ENCODE data around the gene RAB11FIP4.
"Not testable (repeated sequence)": the region's sequence is repeated elsewhere in the genome, so short reads cannot be mapped to it uniquely, and the experiment has no call there.

The RAB11FIP4 gene, protein sequence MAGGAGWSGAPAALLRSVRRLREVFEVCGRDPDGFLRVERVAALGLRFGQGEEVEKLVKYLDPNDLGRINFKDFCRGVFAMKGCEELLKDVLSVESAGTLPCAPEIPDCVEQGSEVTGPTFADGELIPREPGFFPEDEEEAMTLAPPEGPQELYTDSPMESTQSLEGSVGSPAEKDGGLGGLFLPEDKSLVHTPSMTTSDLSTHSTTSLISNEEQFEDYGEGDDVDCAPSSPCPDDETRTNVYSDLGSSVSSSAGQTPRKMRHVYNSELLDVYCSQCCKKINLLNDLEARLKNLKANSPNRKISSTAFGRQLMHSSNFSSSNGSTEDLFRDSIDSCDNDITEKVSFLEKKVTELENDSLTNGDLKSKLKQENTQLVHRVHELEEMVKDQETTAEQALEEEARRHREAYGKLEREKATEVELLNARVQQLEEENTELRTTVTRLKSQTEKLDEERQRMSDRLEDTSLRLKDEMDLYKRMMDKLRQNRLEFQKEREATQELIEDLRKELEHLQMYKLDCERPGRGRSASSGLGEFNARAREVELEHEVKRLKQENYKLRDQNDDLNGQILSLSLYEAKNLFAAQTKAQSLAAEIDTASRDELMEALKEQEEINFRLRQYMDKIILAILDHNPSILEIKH

DNA sequence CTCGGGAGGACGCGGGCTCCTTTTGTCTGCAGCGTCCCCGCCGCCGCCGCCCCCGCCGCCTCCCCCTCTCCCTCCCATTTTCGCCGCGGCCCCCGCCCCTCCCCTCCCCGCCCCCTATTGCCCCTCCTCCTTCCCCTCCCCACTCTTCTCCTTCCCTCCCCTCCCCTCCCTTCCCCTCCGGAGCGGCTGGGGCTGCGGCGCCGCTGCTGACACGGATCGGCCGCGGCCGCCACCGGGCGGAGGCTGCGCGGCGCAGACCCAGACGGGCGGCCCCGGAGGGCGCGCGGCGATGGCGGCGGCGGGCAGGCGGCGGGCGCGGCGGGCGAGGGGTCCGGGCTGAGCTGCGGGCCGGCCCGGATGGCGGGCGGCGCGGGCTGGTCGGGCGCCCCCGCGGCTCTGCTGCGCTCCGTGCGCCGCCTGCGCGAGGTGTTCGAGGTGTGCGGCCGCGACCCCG is at the start of gene RAB11FIP4:
TSS of gene RAB11FIP4 (plus strand) at position 180 of the 454 bp plus-strand sequence. CDS start at position 358, 178 bp downstream.
- DNase-seq (ENCODE audit: low read depth in 2 of 2): peak in 1 of 2 experiments; percentile 12

DNA sequence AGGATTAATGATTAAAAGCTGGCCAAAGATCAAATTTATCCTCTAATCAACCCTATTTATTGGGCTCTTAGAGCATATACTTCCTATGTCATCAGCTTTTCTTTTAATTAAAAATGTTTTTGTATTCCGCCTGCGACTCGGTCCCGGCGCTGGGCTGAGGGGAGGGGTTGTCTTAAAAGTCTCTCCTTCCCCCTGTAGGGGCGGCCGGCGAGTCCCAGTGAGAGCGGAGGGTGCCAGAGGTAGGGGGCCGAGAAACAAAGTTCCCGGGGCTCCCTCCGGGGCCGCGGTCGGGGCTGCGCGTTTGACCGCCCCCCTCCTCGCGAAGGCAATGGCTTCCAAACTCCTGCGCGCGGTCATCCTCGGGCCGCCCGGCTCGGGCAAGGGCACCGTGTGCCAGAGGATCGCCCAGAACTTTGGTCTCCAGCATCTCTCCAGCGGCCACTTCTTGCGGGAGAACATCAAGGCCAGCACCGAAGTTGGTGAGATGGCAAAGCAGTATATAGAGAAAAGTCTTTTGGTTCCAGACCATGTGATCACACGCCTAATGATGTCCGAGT is 46.2 kb upstream of the RAB11FIP4 start:
- not testable (repeated sequence) for DNase-seq (ENCODE audit: low read depth in 2 of 2)

DNA sequence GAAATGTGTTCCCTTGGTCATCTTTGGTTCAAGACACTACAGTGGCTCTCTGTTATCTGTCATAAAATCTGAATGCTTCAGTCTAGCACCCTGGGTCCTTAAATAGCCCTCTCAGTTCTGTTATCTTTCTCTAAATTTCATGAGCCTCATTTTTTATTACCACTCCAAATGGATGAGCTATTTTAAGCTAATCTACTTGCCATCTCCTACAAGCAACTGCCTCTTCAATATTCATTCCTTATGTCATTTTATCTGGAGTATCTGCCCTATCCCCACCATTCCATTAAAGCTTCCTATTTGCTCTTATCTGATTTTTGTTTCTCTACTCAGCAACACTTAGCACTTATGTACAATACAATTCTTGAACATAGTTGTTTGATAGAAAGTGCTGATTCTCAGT is 42.0 kb upstream of the RAB11FIP4 start:
- DNase-seq (ENCODE audit: low read depth in 2 of 2): no peak

DNA sequence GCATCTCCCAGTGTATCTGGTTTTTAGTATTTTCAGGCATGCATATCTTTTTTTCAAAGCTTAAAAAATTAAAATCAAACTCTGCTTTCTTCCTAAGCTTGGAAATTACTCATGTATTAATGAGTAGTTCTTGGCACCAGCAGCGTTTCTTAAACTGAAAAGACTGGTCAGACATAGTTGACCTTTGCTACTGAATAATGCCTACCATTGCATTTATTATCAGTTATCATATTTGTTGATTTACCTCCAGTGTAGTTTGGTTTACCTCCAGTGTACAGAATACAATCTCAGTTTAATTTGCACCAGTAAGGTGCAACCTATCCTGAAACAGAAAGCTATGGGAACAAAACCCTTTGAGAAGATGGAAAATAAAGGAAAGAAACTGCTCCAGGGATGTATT is 35.5 kb upstream of the RAB11FIP4 start:
- DNase-seq (ENCODE audit: low read depth in 2 of 2): no peak

DNA sequence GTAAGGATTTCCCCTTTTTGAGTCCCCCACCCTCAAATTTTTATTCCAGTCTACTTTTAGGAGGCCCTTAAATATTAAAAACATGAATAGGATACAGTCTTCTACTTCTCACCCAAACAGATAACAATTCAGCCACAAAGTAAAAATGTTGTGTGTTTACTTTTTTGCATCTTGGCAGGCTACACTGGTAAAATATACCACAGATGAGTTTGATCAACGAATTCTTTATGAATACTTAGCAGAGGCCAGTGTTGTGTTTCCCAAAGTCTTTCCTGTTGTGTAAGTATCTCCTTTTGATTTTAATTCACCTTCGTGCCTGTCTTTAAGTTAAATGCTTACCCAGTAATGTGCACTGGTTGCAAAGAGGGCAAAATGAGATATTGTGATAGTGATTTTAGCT is 34.4 kb upstream of the RAB11FIP4 start:
- DNase-seq (ENCODE audit: low read depth in 2 of 2): no peak

DNA sequence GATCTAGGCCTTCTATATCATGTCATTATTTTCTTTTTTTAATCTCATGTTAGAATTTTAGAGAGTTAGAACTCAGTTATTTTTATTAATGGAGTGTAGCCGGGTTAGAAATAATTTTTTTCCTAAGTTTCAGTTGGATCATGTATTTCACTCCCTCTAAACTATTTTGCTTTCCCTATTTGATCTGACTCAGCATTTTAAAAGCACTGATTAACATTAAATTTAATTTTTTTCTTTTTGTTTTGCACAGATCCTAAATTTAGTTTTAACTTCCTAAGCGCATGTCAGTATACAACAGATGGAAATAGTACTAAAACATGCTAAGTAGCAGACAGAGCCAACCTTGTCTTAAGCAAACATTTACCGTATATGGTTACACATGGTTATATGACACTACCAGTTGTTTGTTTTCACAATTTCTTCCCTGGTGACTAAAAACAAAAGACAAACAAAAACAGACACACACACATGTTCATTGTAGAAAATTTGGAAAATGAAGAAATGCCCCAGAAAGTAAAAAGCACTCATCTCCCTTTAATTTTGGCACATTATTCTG is 33.6 kb upstream of the RAB11FIP4 start:
- DNase-seq (ENCODE audit: low read depth in 2 of 2): no peak

DNA sequence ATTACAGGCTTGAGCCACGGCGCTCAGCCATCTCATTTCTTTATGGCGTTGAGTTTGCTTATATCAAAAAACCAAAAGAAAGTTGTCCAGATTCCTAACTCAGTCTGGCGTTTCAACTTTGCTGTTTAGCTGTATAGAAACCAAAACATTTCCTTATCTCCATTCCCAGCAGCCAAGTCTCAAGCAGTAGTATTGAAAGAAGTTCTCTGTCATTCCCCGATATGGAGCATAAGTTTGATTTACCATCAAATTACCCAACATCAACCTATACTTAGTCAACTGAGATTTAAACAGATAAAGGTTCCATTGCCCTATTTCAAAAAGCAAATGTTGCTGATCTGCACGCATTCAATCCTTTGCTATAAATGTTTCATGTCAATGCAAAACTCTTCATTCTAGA is 27.5 kb upstream of the RAB11FIP4 start:
- no peak for DNase-seq (ENCODE audit: low read depth in 2 of 2)

DNA sequence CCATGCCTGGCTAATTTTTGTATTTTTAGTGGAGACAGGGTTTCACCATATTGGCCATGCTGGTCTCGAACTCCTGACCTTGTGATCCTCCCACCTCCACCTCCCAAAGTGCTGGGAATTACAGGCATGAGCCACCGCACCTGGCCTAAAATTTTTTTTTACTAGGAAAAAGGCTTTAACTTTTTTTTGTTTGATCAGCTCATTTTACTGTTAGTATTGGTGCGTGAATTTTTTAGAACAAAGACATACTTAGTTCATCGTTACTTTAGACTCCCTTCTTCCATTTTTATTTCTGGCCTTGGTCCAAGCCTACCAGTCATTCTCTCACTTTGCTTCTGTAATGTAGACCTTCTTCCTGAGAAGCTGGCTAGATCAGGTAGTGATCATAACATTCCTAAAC is 25.4 kb upstream of the RAB11FIP4 start:
- no peak for DNase-seq (ENCODE audit: low read depth in 2 of 2)

DNA sequence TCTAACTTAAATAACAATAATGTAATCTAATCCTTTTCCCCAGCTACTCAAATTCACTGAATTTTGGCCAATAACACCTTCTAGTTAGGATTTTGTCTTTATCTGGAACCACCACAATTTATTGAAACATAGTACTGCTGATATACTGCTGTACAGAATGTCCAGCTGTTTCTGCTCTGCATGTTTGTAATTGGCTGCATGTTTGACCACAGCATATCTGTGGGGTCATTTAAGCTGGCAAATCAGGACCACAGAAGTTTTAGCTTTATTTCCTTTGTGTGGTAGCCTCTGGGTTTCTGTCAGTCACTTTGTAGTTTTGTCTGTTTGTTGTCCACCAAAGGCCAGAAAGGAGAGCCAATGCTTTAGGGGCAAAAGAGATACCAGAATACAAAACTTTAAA is 22.2 kb upstream of the RAB11FIP4 start:
- DNase-seq (ENCODE audit: low read depth in 2 of 2): no peak

DNA sequence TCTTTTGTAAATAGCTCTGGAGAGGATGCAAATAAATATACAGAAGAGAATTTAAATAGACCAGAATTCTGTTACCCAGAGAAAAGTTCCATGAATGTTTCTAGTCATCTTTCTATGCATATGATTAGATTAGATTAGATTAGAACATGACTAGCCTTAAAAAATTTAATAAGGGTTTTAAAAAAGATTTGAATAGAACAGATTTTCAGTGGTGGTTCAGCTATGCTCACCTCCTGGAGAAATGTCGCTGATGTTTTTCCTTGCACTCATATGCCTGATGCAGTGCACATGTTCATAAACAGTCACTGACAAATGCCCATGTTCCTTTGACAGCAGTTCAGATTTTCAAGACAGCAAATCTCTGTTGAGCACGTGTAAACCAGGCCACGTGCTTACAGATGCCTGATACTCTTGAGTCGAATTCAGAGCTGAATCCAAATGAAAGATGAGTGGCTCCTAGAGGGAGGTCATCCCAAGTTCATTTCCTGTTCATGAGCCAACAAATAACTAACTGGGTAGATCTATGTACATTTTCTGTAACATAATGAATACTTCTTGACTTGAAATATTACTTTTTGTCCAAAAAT is 19.9 kb upstream of the RAB11FIP4 start:
- peak; percentile 10 to 25 for DNase-seq (ENCODE audit: low read depth in 2 of 2)

DNA sequence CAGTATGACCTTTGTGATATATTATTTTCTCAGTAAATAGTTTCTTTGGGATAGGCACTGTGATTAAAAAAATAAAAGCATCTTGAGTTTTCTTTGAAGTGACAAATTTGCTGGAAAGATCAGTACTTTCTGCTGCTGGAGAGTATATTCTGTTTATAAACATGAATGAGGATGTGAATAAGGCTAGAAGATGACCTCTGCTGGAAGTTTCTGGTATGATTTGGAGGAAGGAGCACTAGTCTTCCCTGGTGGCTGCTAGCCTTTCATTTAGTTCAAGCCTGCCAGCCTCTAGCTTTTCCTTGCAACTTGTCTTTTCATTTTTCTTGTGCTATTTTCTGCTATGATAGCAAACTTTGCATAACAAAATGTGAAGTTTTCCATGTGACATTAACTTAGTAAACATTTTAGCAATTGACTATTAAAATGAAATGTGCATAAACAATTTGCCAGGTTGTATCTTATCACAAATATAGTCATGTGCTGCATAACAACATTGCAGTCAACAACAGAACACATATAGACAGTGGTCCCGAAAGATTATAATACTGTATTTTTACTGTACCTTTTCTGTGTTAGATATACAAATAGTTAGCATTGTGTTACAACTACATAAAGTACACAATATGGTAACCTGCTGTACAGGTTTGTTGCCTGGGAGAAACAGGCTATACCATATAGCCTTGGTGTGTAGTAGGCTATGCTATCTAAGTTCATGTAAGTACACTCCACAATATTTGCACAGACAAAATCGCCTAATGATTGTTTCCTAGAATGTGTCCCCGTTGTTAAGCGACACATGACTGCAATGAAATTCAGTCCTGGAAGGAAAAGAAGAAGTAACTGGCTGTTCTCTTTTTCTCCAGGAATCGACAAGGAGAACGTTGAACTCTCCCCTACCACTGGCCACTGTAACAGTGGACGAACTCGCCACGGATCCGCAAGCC is 18.1 kb upstream of the RAB11FIP4 start:
- peak; percentile 27 to 34 for DNase-seq (ENCODE audit: low read depth in 2 of 2)

DNA sequence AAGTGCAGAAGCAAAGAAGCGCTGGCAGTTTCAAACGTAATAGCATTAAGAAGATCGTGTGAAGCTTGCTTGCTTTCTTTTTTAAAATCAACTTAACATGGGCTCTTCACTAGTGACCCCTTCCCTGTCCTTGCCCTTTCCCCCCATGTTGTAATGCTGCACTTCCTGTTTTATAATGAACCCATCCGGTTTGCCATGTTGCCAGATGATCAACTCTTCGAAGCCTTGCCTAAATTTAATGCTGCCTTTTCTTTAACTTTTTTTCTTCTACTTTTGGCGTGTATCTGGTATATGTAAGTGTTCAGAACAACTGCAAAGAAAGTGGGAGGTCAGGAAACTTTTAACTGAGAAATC is 17.4 kb upstream of the RAB11FIP4 start:
- DNase-seq (ENCODE audit: low read depth in 2 of 2): no peak

DNA sequence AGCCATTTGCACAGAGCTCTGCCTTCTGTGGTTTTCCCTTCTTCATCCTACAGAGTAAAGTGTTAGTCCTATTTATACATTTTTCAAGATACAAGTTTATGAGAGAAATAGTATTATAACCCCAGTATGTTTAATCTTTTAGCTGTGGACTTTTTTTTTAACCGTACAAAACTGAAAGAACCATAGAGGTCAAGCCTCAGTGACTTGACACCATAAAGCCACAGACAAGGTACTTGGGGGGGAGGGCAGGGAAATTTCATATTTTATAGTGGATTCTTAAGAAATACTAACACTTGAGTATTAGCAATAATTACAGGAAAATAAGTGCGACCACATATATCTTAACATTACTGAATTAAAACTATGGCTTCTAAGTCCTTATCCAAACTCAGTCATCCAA is 17.0 kb upstream of the RAB11FIP4 start:
- DNase-seq (ENCODE audit: low read depth in 2 of 2): no peak

DNA sequence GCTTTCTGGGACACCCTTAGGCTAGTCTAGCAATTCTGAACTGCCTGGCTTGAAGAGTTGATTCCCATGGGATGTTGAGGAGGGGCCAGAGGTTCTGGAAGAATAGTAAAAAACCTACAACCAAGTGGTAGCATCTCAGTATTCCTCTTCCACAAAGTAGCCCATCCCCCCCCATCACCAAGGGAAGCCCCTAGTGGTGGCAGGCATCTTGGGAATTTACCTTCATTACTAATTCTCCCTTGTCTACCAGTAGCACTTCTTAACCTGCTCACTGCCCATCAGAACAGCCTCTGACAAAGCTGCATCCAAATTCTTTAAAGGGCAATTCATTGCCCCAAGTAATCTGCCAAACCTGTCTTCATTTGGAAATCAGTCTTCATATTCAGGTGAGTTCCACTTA is 12.8 kb upstream of the RAB11FIP4 start:
- DNase-seq (ENCODE audit: low read depth in 2 of 2): no peak

DNA sequence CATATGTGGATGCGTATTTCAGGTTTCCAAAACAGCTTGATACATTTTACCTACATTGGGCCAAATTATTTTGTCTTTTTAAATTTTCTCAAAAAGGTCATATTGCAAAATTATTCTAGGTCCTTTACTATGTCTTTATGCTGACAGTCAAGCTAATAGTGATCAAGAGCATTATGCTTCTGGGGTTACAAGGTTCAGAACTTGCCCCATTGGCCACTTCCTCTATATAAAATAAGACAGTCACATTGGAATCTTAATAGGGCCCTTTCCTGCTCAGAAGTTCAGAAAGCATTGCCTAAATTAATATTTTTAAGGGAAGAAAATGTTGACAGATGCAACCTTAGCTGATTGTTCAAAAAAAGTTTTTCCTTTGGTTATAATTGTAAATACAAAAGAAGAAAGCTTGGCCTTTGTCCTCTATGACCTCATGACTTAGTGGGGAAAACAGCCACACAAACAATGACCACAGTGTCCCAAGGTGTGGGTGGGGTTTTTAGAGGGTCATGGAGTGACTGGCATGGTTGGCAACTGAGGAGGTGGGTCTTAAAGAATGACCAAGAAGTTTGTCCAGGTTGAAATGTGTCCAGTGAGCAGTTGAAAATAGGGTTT is 11.8 kb upstream of the RAB11FIP4 start:
- no peak for DNase-seq (ENCODE audit: low read depth in 2 of 2)

DNA sequence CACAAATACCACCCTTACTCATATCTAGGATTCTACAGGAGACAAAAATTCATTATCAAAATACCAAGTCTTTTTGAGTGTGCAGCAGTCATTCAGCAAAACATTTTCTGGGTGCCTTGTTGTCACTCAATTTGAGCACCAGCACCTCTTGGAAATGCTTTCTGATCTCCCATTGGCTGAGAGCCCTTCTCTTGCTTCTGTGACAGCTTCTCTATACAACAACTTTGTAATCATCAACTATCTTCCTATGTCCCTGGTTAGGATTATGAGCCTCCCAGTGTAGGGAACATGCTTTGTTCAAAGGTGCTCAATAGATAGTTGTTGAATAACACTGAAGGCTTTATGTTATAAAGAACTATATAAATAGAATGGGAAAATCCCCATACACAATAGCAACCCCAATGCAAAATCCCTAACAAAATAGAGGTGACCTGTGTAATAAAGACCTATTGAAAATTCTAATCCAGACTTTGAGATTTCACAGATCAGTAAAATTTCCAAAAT is 10.3 kb upstream of the RAB11FIP4 start:
- DNase-seq (ENCODE audit: low read depth in 2 of 2): no peak

DNA sequence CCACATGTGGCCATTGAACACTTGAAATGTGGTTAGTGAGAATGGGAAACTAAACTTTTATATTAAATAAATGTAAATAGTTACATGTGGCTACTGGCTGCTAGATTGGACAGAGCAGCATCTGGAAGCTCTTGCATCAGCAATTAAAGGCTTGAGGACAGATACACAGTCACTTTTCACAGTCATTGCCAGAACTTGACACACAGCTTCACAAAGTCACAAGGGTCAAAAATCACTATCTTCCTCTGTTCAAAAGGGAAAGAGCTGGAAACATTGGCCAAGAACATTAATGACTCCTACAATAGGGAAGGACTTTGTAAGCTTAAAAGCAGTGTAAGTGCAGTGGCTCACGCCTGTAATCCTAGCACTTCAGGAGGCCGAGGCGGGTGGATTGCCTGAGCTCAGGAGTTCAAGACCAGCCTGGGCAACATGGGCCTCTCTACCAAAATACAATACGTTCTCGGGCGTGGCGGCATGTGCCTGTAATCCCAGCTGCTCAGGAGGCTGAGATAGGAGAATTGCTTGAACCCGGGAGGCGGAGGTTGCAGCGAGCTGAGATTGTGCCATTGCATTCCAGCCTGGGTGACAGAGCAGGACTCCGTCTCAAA is 8.7 kb upstream of the RAB11FIP4 start:
- not testable (repeated sequence) for DNase-seq (ENCODE audit: low read depth in 2 of 2)

DNA sequence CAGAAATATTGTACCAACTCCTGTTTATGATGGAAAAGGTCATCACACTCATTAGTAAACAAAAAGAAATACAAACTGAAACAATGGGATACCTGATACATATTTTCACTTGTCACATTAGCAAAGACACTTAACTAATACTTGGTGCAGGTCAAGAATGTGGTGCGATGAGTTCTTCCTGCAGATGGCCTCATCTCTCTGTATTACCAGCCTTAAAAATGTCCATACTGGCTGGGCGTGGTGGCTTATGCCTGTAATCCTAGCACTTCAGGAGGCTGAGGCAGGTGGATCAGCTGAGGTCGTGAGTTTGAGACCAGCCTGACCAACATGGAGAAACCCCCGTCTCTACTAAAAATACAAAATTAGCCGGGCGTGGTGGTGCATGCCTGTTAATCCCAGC is 8.0 kb upstream of the RAB11FIP4 start:
- DNase-seq (ENCODE audit: low read depth in 2 of 2): not testable (repeated sequence)

DNA sequence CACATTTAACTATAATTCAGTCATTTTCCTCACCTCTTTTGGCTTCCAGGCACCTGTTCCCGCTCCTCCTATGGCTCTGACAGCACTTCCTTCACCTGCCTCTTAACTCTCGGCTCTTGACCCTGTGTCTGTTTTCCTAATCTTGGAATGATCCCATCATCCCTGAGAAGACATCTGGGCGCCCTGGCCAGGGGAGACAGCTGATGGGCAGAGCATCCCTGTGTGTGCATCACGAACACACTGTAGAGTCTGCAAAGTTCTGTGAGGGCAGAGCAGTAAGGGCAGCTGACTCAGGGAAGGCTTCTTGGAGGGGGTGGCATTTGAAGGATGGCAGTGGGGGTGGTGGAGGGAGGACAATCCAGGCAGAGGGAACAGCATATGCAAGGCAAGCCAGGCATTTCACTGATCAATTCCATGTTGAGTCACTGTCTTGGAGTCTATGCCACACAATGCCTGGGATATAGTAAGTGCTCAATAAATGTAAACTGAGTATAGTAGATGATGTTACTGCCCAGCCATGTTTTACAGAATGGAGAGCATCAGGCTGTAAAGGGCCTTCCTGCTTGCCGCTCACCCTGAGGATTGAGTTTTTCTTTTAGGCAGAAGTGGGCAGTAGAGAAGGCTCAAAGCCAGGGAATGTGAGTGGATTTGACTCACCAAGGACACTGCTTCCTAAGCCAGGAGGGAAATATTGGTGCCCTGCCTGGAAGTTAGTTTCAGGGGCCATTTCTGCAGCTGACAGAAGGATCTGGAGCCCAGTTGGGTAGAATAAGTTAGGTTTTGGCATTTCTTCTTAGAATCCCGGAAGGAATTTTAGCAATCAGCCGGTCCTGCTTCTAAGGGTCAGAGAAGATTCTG is 5.8 kb upstream of the RAB11FIP4 start:
- DNase-seq (ENCODE audit: low read depth in 2 of 2): no peak

All from fibroblast of skin of left quadriceps (primary cell).